COLO829 (cell line): ENCODE data around the gene HDLBP.

Source experiments
- DNase-seq: peaks from one replicate; pipeline ENCODE4 v3.0.0; 2012; ENCODE audit warnings: low spot score

HDLBP gene

DNA sequence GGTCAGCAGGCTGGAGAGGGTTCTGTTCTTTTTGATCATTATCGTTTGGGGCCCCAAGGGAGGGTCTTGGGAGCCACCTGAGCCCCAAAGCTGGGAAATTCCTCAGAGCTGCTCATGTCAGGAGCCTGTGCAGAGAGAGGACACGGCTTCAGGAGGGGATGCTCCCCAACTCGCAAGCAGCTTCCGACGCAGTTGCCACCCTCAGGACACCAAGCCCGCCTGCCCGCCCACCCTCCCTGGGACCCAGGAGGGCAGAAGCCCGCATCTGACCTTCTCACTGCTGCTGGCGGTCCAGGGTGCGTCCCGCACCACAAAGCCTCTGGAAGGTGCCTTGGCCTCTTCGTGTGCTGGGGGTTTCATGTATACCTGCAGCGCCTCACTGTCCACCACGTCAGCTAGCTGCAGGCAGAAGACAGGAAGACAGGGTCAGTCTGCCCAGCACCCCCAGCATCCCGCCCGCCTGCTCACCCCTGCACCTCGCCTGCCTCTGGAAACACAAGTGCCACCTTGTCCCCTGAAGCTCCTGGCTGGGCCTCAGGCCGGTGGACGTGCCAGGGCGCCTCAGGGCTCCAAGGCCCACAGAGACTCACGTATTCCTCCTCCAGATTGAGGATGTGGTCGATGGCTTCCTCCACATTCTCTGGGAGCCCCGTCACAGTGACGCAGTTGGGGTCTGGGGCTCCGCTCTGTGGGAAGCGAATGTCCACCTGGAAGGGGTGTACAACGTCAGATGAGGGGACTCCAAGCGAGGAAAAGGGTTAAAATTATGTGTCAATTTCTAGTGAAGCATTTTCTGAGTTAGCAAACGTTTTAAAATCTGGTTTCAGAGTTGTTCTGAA is 85.7 kb downstream of the HDLBP start:
- DNase-seq: no peak

DNA sequence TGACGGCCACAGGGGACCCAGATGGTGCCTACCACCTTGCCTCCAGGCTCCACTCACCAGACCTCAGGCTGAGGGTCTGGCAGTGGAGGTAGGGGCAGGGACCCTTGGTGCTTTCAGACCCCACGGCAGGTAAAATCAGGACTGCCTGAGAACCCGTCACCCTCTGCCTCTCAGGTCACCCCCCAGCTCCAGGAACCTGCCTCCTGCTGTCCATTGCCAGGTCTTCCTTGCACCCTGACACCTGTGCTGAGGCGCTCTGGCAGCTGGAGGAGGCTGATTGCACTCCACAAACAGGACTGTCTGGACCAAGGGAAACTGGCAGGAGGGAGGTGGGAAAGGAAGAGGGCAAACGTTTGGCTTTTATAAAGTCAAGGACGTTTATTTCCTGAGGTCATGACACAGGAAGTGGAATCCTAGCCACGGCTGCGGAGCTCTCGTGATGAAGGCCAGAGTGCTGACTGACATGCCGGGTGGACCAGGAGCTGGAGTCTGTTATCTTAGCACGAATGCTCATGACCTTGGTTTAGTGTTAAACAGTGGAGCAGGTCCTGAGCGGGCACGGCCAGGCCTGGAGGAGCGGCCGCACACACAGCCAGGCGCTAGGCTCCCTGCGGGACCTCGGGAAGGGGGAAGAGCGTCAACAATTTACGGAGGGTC is 86.5 kb downstream of the HDLBP start:
- no peak for DNase-seq

DNA sequence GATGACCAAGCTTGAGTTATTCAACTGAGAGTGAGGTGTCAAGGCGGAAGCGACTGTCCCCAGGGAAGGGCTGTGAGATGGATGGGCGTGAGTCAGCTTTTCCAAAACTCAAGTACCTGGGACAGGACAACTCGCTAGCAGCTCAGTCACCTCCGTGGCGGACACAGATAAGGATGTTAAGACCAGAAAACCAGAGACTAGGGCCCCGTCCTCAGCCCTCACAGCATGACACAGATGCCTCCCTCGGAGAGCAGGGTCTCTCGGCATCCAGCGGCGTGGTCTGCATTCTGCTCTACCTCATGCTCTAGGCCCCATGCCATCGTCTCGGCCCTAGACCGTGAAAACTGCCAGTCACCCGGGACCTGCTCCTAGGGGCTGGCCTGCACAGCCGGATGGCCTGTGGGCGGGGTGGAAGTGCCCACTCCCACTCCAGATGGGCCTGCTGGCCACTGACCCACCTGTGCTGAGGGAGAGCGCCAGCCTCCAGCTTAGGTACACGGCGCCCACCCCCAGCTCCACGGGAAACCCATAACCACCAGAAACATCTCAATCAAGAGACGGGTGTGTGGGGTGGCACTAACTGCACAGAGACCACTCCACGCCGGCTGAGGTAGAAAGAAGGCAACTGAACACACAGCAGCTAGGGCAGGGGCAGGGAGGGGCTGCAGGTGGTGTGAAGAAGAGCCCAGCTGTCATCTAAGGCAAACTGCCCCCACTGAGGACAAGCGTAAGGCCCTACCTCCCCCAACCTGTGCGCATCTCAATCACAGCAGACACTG is 87.2 kb downstream of the HDLBP start:
- DNase-seq: no peak

DNA sequence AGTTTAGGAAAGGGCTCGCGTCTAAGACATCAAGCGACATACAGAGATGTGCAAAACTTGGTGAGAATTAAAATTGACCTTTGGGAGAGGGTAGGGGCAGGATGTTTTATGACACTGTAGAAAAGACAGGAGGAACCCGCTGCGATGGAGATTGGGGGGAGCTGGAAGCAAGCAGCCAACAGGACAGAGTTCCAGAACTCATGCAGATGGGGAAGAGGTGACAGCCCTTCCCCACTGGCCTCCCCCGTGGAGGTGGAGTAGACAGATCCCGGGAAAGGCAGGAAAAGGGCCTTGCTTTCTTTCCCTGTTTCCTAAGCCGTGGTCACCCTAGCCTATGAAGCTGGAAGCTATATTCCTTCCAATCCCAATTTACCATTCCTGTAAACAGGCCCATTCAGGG is 87.9 kb downstream of the HDLBP start:
- DNase-seq: no peak

DNA sequence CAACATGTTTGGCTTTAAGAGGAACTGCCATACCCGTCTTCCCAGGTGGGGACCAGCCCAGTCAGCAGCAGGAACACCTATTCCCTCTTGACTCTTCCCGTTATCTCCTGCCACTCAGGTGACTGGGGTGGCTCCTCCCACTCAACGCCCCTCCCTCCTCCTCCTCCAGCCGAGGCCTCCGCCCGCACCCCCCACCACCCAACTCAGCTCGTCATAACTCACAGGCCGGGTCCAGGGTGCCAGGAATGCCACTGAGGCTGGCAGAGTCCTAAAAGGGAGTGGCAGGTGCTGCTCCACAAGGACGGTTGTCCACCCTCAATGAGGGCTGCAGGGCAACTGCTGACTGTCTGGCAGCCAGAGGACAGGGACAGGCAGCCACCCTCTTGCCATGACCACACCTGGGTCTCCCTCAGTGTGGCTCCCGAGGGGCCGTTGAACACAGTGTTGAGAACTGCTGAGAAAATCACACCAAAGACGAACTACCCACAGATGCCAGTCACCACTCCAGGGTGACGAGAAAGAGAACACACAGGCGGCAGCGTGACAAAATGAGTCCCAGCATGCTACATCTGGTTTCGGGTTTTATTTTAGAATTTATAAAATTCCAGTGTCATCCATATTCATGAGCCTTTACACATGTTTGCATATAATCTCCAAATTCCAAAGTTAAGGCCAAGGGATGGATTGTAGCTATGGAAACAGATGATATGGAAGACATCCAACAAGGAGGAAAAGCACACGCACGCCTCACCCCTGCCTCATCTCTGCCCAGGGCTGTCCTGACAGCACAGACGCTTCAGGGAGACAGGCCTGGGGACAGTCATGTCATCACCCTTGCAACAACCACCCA is 88.5 kb downstream of the HDLBP start:
- no peak for DNase-seq

DNA sequence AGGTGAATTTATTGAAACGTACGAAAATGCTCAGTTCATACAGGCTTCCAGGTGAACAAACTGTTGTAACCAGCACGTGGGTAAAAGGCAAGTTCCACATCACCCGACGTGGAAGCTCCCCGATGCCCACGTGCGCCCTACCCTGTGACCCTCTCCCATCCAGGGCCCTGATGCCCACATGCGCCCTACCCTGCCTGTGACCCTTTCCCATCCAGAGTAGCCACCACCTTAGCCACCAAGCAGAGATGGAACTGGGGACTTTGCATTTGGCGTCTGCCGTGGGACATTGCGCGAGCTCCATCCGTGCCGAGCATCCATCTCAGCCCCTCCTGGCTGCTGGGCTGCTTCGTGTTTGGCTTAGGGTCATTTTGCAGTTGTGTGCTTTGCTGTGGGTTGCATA is 89.5 kb downstream of the HDLBP start:
- no peak for DNase-seq

DNA sequence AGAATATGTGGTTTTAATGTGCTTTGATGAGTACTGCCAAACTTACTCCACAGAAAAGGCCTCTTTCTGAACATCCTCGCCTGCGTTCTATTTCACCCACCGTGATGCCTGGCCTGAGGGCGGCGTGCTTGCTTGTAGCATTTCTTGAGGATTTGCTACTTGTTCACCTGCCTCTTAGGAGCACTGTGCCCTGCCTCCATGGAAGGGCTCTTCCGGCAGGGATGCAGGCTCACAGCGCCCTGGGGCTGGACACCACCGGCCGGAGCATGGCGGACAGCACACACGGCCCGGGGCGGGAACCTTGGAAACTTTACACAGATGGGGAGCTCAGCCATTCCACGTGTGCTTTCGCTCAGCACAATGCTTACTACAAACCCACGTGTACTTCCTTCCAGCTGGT is 89.9 kb downstream of the HDLBP start:
- DNase-seq: no peak

DNA sequence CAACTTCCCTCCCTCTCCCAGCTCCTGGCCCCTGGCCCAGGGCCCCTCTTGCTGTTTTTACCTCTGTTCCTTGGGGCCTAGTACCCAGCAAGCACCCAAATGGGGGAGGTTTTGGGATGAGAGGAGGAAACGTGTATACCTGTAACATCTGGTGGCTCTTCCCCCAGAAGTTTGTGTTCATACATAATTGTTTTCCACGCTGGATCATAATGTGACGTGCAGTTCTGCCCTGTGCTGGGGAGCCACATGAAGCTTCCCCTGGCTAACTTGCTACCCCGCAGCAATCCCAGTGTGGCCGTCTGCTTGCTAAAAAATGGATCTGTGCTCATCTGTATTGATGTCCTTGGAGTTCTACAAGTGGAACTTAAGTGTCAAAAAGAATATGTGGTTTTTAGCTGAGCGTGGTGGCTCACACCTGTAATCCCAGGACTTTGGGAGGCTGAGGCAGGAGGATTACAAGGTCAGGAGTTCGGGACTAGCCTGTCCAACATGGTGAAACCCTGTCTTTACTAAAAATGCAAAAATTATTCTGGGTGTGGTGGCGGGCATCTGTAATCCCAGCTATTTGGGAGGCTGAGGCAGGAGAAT is 90.5 kb downstream of the HDLBP start:
- DNase-seq: no peak

DNA sequence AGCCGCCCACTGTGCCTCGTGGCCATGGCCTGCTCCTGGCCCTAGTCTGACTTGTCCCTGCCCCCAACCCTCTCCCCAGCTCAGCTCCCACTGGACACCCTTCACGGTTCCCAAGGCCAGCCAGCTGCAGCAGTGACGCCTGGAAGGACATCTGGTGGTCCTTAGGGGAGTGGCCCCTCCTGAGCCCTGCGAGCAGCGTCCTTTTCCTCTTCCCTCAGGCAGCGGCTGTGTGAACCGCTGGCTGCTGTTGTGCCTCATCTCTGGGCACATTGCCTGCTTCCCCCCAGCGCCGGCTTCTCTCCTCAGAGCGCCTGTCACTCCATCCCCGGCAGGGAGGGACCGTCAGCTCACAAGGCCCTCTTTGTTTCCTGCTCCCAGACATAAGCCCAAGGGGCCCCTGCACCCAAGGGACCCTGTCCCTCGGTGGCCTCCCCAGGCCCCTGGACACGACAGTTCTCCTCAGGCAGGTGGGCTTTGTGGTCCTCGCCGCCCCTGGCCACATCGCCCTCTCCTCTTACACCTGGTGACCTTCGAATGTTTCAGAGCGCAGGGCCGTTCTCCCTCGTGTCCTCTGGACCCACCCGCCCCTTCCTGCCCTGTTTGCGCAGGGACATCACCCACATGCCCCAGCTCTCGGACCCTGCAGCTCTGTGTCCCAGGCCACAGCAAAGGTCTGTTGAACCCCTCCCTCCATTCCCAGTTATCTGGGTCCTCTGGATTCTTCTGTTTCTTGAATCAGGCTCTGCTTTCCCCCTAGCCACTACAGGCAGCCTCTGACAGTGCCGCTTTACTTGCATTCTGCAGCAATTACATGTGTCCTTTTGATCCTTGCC is 91.2 kb downstream of the HDLBP start:
- peak; percentile 70 for DNase-seq

DNA sequence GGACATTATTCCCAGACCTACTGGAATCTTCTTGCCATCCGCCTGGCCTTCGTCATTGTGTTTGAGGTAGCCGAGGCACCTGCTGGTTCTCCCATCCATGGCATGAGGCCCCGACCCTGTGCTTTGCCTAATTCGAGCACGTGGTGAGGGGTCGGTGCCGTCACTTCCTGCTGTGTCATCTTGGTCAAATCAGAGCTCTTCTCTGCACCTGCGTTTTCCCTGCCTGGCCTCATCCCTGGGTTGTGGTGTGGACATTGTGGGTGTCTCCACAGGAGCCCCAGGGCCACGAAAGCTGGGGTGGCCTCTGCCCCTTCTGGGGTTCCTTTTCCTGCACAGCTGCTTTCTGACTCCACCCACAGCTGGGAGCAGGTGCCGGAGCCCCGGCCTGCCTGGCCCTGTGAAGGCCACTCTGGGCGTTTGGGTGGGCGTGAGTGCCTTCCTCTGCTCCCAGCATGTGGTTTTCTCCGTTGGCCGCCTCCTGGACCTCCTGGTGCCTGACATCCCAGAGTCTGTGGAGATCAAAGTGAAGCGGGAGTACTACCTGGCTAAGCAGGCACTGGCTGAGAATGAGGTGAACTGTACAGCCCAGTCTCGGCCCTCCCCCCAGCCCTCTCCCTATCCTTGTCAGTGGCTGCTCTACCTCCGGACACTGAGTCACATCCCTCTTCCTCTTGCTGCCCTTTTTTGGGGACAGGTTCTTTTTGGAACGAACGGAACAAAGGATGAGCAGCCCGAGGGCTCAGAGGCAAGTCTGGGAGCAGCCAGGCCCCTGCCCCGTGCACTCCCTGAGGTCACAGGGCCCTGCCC is 92.1 kb downstream of the HDLBP start:
- no peak for DNase-seq

DNA sequence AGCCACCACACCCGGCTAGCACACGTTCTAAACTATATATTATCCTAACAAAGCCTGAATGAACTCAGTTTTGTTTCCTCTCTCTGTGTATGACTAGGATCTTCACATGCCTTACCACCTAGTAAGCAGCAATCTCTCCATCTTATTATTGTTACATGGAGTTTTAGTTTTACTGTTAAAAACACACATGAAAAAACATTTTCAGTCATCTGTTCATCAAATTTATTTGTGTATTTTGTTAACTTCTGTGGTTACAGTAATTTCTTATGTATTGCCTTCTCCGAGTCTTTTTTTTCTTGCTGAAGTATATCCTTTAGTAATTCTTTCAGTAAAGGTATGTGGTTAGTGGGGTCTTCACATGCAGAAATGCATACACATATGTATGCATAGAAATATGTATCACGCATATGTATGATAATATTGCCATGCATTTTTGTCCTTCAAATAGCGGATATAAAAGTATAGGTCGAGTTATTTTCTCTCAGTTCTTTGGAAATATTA is 95.6 kb downstream of the HDLBP start:
- no peak for DNase-seq

DNA sequence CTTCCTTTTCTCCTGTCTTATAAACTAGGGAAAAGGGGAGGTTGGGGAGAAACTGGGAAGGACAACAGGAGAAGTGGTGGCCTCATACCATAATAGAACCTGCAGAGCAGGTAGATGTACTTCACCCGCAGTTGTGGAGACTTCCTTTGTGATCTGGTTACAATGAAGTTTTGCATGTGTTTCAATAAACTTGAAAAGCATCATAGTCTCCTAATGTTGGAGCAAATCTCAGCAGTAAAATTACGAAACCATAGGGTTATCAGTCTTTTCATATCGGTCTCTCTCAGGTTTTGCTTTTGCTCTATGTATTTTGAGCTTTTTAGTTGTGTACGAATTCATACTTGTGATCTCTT is 96.5 kb downstream of the HDLBP start:
- DNase-seq: no peak

DNA sequence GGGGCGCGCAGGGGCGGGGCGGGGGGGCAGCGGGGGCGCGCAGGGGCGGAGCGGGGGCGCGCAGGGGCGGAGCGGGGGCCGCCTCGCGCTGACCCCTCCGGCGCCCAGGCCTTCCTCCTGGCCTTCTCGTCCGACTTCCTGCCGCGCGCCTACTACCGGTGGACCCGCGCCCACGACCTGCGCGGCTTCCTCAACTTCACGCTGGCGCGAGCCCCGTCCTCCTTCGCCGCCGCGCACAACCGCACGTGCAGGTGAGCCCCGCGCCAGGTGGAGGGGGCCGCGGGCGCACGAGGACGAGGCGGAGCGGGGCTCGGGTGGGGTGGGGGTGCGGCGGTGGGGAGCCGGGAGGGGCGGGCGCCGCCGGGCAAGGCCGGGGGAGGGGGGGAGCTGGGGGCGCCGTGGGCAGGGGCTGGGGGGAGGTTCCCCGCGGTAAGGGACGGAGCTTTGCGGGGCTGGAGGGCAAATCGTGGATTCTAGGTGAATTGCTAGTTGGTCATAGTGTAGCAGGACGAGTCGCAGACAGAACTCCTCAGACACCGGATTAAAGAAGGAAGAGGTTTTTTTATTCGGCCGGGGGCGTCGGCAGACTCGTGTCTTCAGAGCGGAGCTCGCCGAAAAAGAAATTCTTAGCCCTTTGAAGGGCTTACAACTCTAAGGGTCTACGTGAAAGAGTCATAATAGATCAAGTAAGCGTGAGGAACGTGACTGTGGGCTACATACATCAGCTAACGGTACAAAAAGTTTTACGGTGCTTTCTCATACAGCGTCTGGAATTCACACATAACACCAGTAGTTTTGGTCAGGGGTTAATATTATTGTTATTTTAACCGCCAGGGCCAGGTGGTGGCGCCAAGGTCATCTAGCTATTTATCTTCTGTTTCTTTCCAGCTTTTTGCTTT is 97.1 kb downstream of the HDLBP start:
- DNase-seq: no peak

DNA sequence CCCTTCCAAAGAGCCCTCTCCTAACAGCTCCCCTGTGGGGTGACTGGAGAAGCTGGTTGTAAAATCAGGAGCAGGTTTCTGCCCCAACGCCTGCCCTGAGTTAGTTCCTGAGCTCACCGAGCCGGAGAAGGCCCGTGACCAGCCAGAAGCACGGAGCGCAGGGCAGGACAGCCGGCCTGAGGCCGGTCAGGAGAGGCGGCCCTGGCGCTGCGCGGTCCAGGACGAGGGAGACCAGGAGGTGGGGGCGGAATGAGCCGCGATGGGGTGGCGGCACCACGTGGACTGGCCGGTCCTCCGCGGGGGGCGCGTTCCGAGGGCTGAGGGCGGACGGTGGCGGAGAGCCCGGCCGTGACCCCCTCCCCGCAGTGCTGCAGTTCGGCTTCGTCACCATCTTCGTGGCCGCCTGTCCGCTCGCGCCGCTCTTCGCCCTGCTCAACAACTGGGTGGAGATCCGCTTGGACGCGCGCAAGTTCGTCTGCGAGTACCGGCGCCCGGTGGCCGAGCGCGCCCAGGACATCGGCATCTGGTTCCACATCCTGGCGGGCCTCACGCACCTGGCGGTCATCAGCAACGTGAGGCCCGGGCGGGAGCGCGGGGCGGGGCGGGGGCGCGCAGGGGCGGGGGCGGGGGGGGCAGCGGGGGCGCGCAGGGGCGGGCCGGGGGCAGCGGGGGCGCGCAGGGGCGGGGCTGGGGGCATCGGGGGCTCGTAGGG is 98.0 kb downstream of the HDLBP start:
- DNase-seq: peak; percentile 56

DNA sequence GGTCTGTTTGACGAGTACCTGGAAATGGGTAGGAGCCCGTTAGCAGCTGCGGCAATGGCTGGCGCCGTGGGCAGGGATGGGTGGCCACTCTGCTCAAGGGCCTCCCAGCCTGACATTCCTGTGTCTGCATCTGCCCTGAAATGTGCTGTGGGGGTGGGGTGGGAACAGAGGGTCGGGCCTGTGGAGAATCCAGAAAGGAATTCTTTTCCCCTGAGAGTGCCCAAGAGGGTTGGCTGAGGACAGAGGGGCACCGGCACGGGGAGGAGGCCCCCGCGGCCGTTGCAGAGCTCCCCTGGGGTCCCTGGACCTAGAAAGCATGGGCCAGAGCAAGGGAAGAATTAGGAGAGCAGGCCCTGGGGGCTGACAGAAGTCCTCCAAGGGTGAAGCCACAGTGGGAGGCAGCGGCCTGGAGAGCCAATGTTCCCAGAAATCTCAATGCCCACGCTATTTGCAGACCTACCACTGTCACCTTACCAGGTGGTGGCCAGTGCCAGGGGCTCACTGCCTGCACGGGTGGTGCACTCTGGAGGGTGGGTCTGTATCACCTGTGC is 99.2 kb downstream of the HDLBP start:
- no peak for DNase-seq

DNA sequence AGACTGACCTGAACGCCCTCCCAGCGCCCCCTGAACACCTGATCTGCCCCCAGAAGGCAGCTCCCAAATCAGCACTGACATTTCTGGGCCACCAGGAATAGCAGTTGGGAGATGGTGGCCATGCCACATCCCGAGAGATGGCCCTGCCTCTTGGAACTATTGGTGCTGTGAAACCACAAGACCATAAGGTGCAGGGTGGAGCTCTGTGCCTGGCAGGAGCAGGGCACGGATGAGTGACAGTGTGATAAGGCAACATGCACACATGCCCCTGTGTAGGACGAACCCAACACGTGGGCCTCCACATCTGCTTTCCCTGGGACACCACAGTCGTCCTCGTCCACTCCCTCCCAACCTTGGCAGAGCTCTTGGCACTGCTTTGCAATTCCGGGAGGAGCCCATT is 100.1 kb downstream of the HDLBP start:
- no peak for DNase-seq

DNA sequence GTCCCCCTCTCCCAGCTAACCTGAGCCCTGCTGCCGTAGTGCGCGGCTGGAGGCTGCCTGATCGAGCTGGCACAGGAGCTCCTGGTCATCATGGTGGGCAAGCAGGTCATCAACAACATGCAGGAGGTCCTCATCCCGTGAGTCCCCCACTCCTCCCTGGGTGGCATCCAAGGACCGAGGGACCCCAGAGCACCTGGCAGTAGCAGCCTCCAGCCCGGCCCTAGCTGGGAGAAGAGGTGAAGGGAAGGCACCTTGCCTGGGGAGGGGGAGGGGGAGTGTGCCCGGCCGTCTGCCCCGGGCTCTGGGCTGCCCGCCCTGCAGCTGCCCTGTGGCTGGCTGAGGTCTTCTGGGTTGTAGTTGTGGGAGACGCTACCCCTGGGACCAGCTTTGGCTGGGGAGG is 100.7 kb downstream of the HDLBP start:
- DNase-seq: no peak

DNA sequence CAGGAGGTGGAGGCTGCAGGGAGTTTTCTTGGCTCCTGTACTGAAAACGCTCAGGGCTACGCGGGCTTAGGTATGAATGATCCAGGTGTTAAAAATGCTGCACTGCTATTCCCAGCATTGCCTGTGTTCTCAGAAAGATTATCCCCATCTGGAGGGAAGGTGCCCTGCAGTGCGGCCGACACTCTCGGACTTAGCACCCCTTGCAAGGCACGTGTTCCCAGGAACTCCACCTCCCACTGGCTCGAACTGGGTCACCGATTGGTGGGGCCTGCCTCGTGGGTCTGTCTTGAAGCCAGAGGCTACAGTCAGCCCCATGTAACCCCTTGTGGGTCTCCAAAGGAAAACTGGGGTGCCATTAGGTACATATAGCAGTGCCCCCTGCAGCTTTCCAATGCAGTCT is 101.3 kb downstream of the HDLBP start:
- no peak for DNase-seq
